22Rv1 (cell line): ENCODE results near the gene MISP3.
A peak's percentile ranks its signal among the peaks of the same experiment; 100 is the strongest.

Source experiments
- H3K27ac ChIP-seq: fragments of 450-650 bp; 2 replicates; pipeline ENCODE4 v1.5.1; 2017
- ZFX ChIP-seq: fragments of 450-650 bp; IDR thresholded peaks from 2 replicates; pipeline ENCODE4 v1.6.1; 2017; ENCODE audit warnings: antibody characterized with exemption, borderline replicate concordance
- TF ChIP-seq, protein P1 (sequence below): fragments of 450-650 bp; IDR thresholded peaks from 2 replicates; pipeline ENCODE4 v1.5.1; 2017; ENCODE audit warnings: mild to moderate bottlenecking

MISP3 gene

DNA sequence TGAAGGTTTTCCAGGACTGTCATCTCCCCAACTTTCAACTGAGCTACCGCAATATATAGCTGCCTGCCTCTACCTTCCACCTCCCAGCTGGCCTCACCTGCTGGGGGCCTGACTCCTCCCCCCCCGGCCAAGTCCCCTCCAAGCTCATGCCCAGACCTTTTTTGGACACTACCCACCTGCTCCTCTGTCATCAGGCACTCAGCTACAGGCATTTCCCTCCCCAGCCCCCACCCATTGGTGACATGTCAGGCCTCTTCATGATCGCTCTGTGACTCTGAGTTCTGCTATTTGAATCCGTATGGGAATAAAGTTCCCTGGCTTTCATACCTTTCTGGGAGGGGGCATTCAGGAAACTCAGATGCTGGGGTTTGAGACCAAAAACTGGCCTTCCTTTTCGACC lies 43.2 kb downstream of the MISP3 start:
- no peak overlapping the region; the same call in 1 of the 2 replicates for H3K27ac ChIP-seq
- TF ChIP-seq ZFX = no peak
- TF ChIP-seq, protein P1, sequence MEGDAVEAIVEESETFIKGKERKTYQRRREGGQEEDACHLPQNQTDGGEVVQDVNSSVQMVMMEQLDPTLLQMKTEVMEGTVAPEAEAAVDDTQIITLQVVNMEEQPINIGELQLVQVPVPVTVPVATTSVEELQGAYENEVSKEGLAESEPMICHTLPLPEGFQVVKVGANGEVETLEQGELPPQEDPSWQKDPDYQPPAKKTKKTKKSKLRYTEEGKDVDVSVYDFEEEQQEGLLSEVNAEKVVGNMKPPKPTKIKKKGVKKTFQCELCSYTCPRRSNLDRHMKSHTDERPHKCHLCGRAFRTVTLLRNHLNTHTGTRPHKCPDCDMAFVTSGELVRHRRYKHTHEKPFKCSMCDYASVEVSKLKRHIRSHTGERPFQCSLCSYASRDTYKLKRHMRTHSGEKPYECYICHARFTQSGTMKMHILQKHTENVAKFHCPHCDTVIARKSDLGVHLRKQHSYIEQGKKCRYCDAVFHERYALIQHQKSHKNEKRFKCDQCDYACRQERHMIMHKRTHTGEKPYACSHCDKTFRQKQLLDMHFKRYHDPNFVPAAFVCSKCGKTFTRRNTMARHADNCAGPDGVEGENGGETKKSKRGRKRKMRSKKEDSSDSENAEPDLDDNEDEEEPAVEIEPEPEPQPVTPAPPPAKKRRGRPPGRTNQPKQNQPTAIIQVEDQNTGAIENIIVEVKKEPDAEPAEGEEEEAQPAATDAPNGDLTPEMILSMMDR = no peak

DNA sequence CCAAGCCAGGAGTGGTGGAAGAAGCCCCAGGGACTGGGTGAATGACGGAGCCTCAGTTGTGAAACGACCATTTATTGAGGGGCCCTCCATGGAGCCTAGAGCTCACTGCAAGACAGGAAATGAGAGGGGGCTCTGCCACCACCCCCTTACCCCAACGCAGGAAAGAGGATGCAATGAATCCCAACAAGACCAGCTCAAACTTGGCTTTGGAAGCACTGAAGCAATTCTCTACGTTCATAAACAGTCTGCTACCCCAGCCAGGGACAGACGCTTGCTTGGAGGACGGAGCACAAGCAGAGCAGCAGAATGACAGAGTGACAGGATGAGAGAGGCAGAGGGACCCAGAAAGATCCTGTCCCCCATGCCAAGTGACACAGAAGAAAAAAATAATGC lies 43.9 kb downstream of the MISP3 start:
- TF ChIP-seq, protein P1 = no peak
- no peak for TF ChIP-seq ZFX
- peak overlapping the region; percentile 92 for H3K27ac ChIP-seq

DNA sequence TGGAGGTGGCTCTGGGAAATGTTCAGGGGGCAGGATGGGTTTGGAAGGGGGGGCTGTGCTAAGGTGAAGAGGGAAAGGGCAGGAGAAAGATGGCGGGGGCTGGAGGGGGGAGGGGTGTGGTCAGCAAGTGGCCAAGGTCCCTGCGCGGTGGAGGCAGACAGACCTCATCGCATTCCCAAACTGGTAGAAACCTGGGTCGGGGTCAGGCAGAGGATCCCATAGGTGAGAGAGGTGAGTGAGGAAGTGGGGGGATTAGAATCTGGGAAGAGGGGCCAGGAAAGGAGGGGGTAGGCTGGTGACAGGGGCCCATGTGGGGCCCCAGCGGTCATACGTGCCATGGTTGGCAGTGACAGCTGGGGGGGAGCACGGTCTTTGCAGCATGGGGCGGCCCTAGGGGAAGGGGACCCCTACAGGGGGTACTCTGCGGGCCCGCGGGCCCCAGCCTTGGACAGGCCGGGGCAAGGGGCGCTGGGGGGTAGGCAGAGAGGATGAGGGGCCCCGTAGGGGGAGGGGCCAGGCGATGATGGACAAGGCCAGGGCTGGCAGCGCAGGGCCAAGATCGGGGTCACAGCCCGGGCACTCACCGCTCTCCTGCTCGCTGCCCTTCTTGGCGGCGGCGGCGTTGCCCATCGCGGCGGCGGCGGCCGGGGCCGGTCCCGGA lies 44.5 kb downstream of the MISP3 start:
- peak overlapping the region; percentile 92 for H3K27ac ChIP-seq
- TF ChIP-seq, protein P1 = no peak
- no peak for TF ChIP-seq ZFX

DNA sequence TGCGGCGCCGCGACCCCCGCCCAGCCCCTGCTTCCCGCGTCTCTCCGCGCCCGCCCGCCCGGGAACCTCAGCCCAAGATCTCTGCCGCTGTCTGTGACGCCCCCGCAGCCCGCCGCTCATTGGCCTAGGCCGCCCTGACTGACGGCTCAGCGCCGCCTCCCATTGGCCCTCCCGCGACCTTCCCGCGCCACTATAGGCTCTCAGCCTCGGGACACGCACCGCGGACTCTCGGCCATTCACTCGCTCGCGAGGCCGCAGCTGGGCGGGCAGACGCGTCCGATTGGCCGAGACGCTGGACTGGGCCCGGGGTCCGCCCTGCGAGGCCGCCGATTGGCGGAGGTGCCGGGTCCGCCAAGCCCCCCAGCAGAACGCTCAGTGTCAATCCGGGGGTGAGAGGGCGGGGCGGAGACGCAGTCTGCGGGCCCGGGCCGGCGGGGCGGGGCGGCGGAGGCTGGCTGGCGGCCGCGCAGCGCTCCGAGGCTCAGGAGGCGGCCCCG lies 45.1 kb downstream of the MISP3 start, which contains the start of gene PRKACA:
TSS of gene PRKACA (minus strand) at position 95 of the 497 bp plus-strand sequence. CDS start 215 bp downstream, outside the sequence.
- H3K27ac ChIP-seq = peak within 1 kb of the TSS; percentile 92
- no peak for TF ChIP-seq ZFX
- TF ChIP-seq, protein P1 = no peak

DNA sequence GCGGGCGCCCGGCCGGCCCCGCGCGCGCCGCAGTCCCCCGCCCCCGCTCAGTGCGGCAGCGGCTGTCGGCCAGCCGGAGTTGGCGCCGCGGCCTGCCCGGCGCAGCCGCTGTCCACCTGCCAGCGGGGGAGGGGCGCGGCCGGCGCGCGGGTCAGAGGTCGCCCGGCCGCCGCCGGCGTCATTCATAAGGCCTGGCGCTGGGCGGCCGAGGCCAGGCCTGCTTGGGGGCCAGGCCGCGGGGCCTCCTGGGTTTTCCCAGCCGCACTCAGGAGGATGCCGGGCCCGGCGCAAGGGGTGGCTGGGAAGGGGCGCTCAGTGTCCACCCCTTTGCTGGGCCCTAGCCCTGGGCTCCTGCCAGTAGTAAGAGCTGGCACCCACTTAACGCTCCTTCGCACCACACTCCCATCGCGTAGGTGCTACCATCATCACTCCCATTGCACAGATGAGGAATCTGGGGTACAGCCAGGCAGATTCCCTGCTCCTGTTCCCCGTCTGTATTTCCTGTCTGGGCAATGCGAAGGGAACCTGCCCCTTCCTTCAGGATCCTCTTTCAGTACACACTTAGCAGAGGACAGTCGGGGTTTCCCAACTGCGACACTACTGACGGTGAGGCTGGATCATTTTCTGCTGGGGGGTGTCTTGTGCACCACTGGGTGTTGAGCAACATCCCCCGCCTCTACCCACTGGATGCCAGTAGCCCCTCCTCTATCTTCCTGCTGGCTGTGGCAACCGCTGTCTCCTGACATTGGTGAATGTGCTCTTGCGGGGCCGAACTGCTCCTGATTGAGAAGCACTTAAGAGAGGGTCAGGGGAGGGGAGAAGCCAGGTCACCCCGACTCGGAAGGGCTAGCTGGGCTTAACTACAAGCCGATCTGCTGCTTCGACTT lies 45.8 kb downstream of the MISP3 start:
- TF ChIP-seq, protein P1 = no peak
- no peak for TF ChIP-seq ZFX
- peak overlapping the region; percentile 92 for H3K27ac ChIP-seq

DNA sequence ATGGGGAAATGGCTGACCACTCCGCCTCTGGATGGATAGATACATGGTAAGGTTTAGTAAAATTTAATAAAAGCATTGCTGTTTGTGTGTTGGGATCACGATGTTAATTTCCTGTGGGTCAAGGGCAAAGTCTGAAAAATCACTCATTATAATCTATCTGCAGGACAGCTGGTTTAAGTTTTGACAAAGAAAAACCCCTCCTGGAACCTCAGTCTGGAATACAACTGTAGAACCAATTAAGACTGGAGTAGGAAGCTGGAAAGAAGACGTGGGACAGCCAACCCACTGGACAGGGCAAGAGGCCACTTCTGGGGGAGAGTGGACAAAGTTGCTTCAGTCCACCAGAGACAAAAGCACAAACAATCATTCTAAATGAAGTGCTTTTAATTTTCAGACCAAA lies 46.6 kb downstream of the MISP3 start:
- peak overlapping the region; percentile 92 for H3K27ac ChIP-seq
- no peak for TF ChIP-seq ZFX
- TF ChIP-seq, protein P1 = no peak
